CD4-positive, alpha-beta T cell treated with Interleukin-12 subunit alpha and Interleukin-12 subunit beta, for 1 hour (primary cell): ENCODE results near the gene GPI.
"Not testable (repeated sequence)": the region's sequence is repeated elsewhere in the genome, so short reads cannot be mapped to it uniquely, and the experiment has no call there.

ENCODE experiments used
- DNase-seq: peaks from one replicate; pipeline ENCODE4 v3.0.0-alpha.2; 2020

GPI gene

GRCh38 chr19:34343751-34344150, 21.2 kb upstream of the GPI start:
- no peak for DNase-seq

GRCh38 chr19:34345947-34346351, 19.0 kb upstream of the GPI start:
- peak; percentile 73 for DNase-seq

GRCh38 chr19:34347561-34348165, 17.3 kb upstream of the GPI start:
- DNase-seq = no peak

GRCh38 chr19:34348899-34349487, 16.0 kb upstream of the GPI start:
- DNase-seq = no peak

- DNase-seq = peak; percentile 80
Observed at GRCh38 chr19:34350161-34350561, 14.8 kb upstream of the GPI start.

- DNase-seq = peak; percentile 6
Observed at GRCh38 chr19:34351382-34351826, 13.6 kb upstream of the GPI start.

- DNase-seq = no peak
Observed at GRCh38 chr19:34353546-34353945, 11.4 kb upstream of the GPI start.

GRCh38 chr19:34355201-34355600, 9.8 kb upstream of the GPI start:
- DNase-seq = no peak

GRCh38 chr19:34356875-34357274, 8.1 kb upstream of the GPI start:
- DNase-seq = no peak

GRCh38 chr19:34357431-34357830, 7.6 kb upstream of the GPI start:
- DNase-seq = no peak

GRCh38 chr19:34359140-34359953, 5.6 kb upstream of the GPI start:
- peak; percentile 97 for DNase-seq

- no peak for DNase-seq
Observed at GRCh38 chr19:34359954-34360315, 5.1 kb upstream of the GPI start.

GRCh38 chr19:34360354-34360909, 4.6 kb upstream of the GPI start:
- no peak for DNase-seq

GRCh38 chr19:34362679-34363069, 2.3 kb upstream of the GPI start:
- DNase-seq = no peak

- no peak for DNase-seq
Observed at GRCh38 chr19:34363094-34363493, 1.9 kb upstream of the GPI start.

GRCh38 chr19:34363930-34364329, 1.1 kb upstream of the GPI start:
- DNase-seq = no peak

GRCh38 chr19:34364462-34364829, 550 bp upstream of the GPI start:
- DNase-seq = no peak

- no peak for DNase-seq
Observed at GRCh38 chr19:34365463-34366401, 736 bp downstream of the GPI start.

- DNase-seq = peak; percentile 23
Observed at GRCh38 chr19:34366738-34367623, 2.0 kb downstream of the GPI start.

GRCh38 chr19:34367624-34367957, 2.6 kb downstream of the GPI start:
- DNase-seq = no peak

- no peak for DNase-seq
Observed at GRCh38 chr19:34368338-34368737, 3.3 kb downstream of the GPI start.

- DNase-seq = not testable (repeated sequence)
Observed at GRCh38 chr19:34369166-34369565, 4.2 kb downstream of the GPI start.
